Activated naive CD8-positive, alpha-beta T cell (primary cell): Measurements from ENCODE around the gene ZNF385C.

Experiments
- H3K27ac Mint-ChIP-seq: one replicate; pipeline ENCODE4 v1.8.0; 2021; ENCODE audit warnings: mixed read lengths
- H3K27me3 Mint-ChIP-seq: one replicate; pipeline ENCODE4 v1.8.0; 2021; ENCODE audit warnings: mixed read lengths
- H3K36me3 Mint-ChIP-seq: one replicate; pipeline ENCODE4 v1.8.0; 2021; ENCODE audit warnings: mixed read lengths
- H3K4me1 Mint-ChIP-seq: one replicate; pipeline ENCODE4 v1.8.0; 2021; ENCODE audit warnings: low read depth, mixed read lengths
- H3K4me3 Mint-ChIP-seq: one replicate; pipeline ENCODE4 v1.8.0; 2021; ENCODE audit warnings: mild to moderate bottlenecking, mixed read lengths
- H3K9me3 Mint-ChIP-seq: one replicate; pipeline ENCODE4 v1.8.0; 2021; ENCODE audit warnings: low read depth, mixed read lengths

ZNF385C gene

GRCh38 chr17:42056635-42057034 lies 41.6 kb downstream of the ZNF385C start:
- no peaks in the 10 kb centered on the region for H3K36me3 Mint-ChIP-seq
- peaks cover 11% of the 10 kb centered on the region for H3K27me3 Mint-ChIP-seq
- H3K27ac Mint-ChIP-seq, result no peak overlapping the region
- H3K9me3 Mint-ChIP-seq, result no peaks in the 10 kb centered on the region
- H3K4me1 Mint-ChIP-seq, result no peaks in the 10 kb centered on the region
- H3K4me3 Mint-ChIP-seq, result no peak overlapping the region

GRCh38 chr17:42055496-42055895 lies 42.8 kb downstream of the ZNF385C start:
- Mint-ChIP-seq H3K9me3 (no peaks in the 10 kb centered on the region), H3K27me3 (peaks cover 11% of the 10 kb centered on the region), H3K27ac (no peak overlapping the region), H3K36me3 (no peaks in the 10 kb centered on the region), H3K4me1 (peaks cover 2% of the 10 kb centered on the region), H3K4me3 (no peak overlapping the region)

GRCh38 chr17:42055027-42055426 lies 43.2 kb downstream of the ZNF385C start:
- Mint-ChIP-seq H3K36me3 (no peaks in the 10 kb centered on the region), H3K27ac (no peak overlapping the region), H3K27me3 (peaks cover 11% of the 10 kb centered on the region), H3K4me3 (no peak overlapping the region), H3K4me1 (peaks cover 2% of the 10 kb centered on the region), H3K9me3 (no peaks in the 10 kb centered on the region)

- Mint-ChIP-seq H3K27ac (no peak overlapping the region), H3K4me3 (no peak overlapping the region), H3K36me3 (no peaks in the 10 kb centered on the region), H3K4me1 (peaks cover 2% of the 10 kb centered on the region), H3K9me3 (no peaks in the 10 kb centered on the region), H3K27me3 (peaks cover 14% of the 10 kb centered on the region)
These were observed 44.4 kb downstream of the ZNF385C start for GRCh38 chr17:42053731-42054500.

GRCh38 chr17:42052346-42052877 lies 45.9 kb downstream of the ZNF385C start:
- no peaks in the 10 kb centered on the region for H3K9me3 Mint-ChIP-seq
- peaks cover 2% of the 10 kb centered on the region for H3K4me1 Mint-ChIP-seq
- H3K4me3 Mint-ChIP-seq, result no peak overlapping the region
- H3K36me3 Mint-ChIP-seq, result no peaks in the 10 kb centered on the region
- H3K27ac Mint-ChIP-seq, result no peak overlapping the region
- H3K27me3 Mint-ChIP-seq, result peaks cover 14% of the 10 kb centered on the region

GRCh38 chr17:42051645-42052044 lies 46.6 kb downstream of the ZNF385C start:
- Mint-ChIP-seq H3K27me3 (peaks cover 14% of the 10 kb centered on the region), H3K36me3 (no peaks in the 10 kb centered on the region), H3K9me3 (no peaks in the 10 kb centered on the region), H3K4me3 (peak overlapping the region; percentile 84), H3K4me1 (peaks cover 2% of the 10 kb centered on the region), H3K27ac (no peak overlapping the region)

GRCh38 chr17:42051013-42051400 lies 47.3 kb downstream of the ZNF385C start:
- Mint-ChIP-seq H3K4me3 (peak overlapping the region; percentile 84), H3K9me3 (no peaks in the 10 kb centered on the region), H3K36me3 (no peaks in the 10 kb centered on the region), H3K4me1 (peaks cover 2% of the 10 kb centered on the region), H3K27me3 (peaks cover 14% of the 10 kb centered on the region), H3K27ac (no peak overlapping the region)

- Mint-ChIP-seq H3K36me3 (no peaks in the 10 kb centered on the region), H3K4me3 (peak within 1 kb of the TSS; percentile 84), H3K27me3 (peaks cover 14% of the 10 kb centered on the region), H3K9me3 (no peaks in the 10 kb centered on the region), H3K27ac (no peak within 1 kb of the TSS), H3K4me1 (peaks cover 2% of the 10 kb centered on the region)
These were observed 47.8 kb downstream of the ZNF385C start, which contains the start of gene C17orf113 for GRCh38 chr17:42050393-42051012. C17orf113 (minus strand) TSS chr17:42050601; CDS start chr17:42043376, 7,225 bp downstream.

GRCh38 chr17:42049834-42050392 lies 48.4 kb downstream of the ZNF385C start:
- Mint-ChIP-seq H3K27ac (no peak overlapping the region), H3K36me3 (no peaks in the 10 kb centered on the region), H3K4me1 (peaks cover 2% of the 10 kb centered on the region), H3K9me3 (no peaks in the 10 kb centered on the region), H3K27me3 (peaks cover 14% of the 10 kb centered on the region), H3K4me3 (peak overlapping the region; percentile 79)

GRCh38 chr17:42047343-42047742 lies 50.9 kb downstream of the ZNF385C start:
- Mint-ChIP-seq H3K27ac (no peak overlapping the region), H3K9me3 (no peaks in the 10 kb centered on the region), H3K4me3 (no peak overlapping the region), H3K4me1 (peaks cover 2% of the 10 kb centered on the region), H3K27me3 (peaks cover 4% of the 10 kb centered on the region), H3K36me3 (no peaks in the 10 kb centered on the region)

GRCh38 chr17:42045719-42046118 lies 52.6 kb downstream of the ZNF385C start:
- Mint-ChIP-seq H3K27me3 (peaks cover 3% of the 10 kb centered on the region), H3K36me3 (no peaks in the 10 kb centered on the region)

GRCh38 chr17:42042598-42043319 lies 55.5 kb downstream of the ZNF385C start:
- H3K4me1 Mint-ChIP-seq, result no peaks in the 10 kb centered on the region
- no peak overlapping the region for H3K27ac Mint-ChIP-seq
- no peaks in the 10 kb centered on the region for H3K36me3 Mint-ChIP-seq
- no peak overlapping the region for H3K4me3 Mint-ChIP-seq
- no peaks in the 10 kb centered on the region for H3K9me3 Mint-ChIP-seq
- no peaks in the 10 kb centered on the region for H3K27me3 Mint-ChIP-seq

More at GRCh38 chr17:42045719-42046118, 52.6 kb downstream of the ZNF385C start:
- Mint-ChIP-seq H3K4me1 (peaks cover under 1% of the 10 kb centered on the region), H3K9me3 (no peaks in the 10 kb centered on the region), H3K4me3 (no peak overlapping the region), H3K27ac (no peak overlapping the region)

- Mint-ChIP-seq H3K4me3 (no peak overlapping the region), H3K4me1 (no peaks in the 10 kb centered on the region), H3K9me3 (no peaks in the 10 kb centered on the region), H3K27me3 (peaks cover 2% of the 10 kb centered on the region), H3K36me3 (no peaks in the 10 kb centered on the region), H3K27ac (no peak overlapping the region)
These were observed 56.7 kb downstream of the ZNF385C start for GRCh38 chr17:42041619-42042018.

GRCh38 chr17:42040818-42041217 lies 57.5 kb downstream of the ZNF385C start:
- no peaks in the 10 kb centered on the region for H3K4me1 Mint-ChIP-seq
- H3K27ac Mint-ChIP-seq, result no peak overlapping the region
- no peaks in the 10 kb centered on the region for H3K9me3 Mint-ChIP-seq
- peaks cover 2% of the 10 kb centered on the region for H3K27me3 Mint-ChIP-seq
- H3K4me3 Mint-ChIP-seq, result no peak overlapping the region
- H3K36me3 Mint-ChIP-seq, result no peaks in the 10 kb centered on the region
